Suppressor macrophage treated with lipopolysaccharide for 1 hour (primary cell): ENCODE data around the gene AIFM2.
"Not testable (repeated sequence)": the region's sequence is repeated elsewhere in the genome, so short reads cannot be mapped to it uniquely, and the experiment has no call there.

ENCODE experiments used
- DNase-seq, 3 donors: peaks; one replicate each; pipeline ENCODE4 v3.0.0-alpha.2; 2020 to 2022

The AIFM2 gene

DNA sequence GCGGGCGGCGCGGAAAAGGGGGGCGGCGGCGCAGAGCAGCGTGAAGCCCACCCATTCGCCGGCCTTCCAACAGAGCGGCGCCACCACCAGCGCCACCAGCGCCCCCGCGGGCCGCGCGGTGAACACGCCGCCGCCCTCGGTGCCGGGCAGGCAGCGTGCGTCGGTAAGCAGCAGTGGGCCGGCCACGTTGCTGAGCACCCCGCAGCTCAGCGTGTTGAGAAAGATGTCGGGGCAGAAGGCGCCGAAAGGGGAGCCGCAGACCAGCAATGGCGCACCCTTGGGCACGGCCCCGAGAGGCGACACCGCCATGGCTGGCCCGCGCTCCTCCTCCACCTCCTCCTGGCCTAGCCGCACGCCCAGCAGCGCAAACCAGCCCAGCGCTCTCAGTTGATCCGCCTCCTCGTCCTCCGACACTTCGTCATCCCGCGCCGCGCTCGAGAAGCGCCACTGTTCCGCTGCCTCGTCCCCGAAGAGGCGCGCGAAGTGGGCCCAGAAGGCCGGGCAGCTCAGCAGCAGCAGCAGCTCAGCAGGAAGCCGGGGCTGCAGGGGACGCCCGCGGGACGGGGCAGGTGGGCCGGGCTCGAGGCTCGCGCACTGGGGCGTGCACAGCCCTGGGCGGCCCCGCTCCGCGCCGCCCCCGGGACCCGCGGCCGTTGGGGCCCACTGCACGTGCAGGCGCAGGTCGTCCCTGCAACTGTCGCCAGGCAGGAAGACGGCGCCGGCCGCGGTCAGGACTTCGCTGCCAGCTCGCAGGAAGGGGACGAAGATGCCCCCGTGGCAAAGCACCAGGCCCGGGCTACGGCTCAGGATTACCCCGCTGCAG, 13.3 kb upstream of the AIFM2 start:
- peak; percentile 75 to 90 (median 78) for DNase-seq

DNA sequence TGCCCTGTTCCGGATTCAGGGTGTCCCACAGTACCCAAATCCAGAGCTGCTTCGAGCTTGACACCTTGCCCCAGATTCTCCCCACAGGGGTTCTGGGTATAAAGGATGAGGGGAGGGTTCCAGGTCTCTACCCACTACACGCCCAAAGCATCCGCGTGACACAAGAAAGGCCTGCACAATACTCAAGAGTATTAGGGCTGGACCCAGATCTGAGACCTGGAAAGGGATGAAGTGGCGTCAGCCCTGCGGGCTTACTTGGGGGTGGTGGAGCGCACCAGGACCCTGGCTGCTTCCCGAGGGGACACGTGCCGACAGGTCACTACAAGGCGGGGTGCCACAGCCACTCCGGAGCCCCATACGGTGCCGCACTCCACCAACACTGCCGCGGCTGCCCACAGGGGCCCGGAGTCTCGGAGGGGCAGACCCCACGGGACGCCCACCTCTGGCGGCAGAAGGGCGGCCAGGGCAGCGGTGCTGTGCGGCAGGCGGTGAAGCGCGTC, 12.6 kb upstream of the AIFM2 start:
- DNase-seq, result no peak

DNA sequence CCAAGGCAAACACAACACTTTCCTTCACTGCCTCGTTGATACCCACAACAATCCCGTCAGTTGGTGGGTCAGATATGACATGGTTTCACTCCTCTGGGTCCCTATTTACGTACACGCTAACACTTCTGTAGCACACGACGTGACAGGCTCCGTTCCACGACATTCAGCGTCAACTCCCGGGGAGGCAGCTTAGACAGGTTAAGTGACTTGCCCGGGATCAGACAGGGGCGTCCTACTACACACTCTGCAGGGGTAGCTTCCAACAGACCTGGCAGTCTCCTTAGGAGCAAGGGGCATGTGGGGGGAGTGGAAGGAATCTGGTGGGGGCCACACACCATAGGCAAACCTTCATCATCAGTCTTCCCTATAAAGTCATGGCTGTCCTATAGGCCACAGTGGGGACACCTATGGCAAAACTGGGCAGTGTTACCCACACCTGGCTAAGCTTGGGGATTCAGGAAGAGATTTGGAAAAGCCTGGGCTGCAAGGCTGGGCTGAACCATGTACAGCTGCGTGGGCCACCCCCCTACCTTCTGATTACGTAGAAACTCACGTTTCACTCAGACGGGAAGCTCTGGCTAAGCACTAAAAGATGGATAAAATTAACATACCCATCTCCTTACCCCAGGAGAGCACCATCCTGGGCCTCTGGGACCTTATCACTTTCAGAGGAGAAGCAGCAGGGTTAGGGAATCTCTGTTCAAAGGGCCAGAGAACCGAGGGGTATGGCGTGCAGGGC, 11.9 kb upstream of the AIFM2 start:
- DNase-seq, result no peak

DNA sequence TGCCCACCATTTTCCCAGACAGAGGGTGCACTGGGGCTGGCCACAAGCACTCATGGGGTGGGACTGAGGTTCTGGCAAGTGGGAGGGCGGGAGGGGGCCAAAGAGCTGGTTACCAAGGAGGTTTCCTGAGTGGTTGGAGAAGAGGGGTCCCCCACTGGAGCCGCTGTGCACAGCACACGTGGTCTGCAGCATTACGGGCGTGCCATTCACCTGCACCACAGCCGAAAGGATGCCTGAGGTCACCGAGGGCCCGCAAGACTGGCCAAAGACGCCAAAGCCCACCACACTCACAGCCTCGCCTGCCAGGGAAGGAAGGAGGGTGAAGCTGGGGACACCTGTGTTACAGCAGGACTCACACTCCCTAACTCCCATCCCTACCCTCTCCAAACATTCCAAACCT, 9.9 kb upstream of the AIFM2 start:
- no peak for DNase-seq

DNA sequence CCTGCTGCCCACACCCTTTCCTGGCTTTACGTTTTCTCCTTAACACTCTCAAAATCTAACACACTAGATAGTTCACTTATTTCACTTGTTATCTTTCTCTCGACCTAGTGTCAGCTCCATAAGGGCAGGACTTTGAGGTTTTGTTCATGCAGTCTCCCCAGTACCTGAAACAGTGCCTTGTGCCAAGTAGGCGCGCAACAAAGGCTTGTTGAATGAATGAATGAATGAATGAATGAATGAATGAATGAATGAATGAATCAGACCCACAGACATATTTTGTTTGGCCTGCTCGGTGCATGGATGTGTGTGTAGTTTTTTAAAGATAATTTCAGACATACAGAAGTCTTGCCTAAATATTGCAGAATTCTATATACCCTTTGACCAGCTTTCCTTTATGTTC, 7.7 kb upstream of the AIFM2 start:
- no peak for DNase-seq

DNA sequence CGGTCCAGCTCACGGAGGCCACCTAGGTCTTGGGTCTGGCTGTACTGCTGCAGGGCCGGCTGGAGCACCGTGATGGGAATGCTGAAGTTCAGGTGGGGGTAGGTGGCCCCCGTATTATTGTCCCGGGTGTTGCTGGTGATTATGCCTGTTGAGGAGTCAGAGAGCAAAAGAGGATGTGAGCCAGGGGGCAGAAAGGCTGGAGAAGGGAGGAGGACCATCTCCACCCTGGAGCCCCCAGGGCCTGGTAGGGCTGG, 7.3 kb upstream of the AIFM2 start:
- no peak for DNase-seq

DNA sequence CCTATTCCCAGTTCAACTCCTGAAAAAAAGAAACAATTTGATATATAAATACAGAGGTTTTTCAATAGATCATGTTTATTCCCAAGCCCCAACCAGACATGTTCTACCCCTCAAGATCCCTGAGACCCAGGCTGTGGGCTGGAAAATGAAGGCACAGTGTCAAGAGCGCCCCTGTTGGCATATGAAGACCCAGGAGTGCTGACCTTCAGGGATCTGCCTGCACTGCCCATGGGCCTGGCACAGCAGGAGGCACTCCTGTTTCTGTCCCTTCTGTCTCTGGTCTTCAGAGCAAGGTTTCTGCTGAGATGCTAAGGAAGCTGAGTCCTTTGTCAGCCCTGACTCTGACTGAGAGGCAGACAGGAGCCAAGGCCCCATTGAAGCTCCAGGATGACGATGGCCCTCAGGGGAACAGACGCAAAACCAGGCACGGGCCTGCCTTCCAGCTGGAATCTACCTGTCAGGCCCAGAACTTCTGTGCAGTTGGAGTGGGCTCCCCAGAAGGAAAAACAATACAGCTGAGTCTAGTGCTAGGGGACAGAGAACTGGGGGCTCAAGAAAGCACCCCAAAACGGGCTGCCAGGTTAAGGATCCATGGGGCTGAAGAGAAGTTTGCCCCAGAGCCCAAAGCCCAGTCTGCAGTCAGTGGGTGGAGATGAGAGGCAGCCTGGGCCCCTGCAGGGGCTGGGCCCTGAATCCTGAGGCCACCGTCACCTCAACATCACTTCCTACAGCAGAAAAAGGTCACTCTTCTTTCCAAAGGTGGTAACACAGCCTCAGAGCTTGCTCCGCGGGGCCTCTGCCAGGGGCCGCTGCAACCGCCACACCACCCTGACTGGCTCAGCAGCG, 6.7 kb upstream of the AIFM2 start:
- no peak for DNase-seq

DNA sequence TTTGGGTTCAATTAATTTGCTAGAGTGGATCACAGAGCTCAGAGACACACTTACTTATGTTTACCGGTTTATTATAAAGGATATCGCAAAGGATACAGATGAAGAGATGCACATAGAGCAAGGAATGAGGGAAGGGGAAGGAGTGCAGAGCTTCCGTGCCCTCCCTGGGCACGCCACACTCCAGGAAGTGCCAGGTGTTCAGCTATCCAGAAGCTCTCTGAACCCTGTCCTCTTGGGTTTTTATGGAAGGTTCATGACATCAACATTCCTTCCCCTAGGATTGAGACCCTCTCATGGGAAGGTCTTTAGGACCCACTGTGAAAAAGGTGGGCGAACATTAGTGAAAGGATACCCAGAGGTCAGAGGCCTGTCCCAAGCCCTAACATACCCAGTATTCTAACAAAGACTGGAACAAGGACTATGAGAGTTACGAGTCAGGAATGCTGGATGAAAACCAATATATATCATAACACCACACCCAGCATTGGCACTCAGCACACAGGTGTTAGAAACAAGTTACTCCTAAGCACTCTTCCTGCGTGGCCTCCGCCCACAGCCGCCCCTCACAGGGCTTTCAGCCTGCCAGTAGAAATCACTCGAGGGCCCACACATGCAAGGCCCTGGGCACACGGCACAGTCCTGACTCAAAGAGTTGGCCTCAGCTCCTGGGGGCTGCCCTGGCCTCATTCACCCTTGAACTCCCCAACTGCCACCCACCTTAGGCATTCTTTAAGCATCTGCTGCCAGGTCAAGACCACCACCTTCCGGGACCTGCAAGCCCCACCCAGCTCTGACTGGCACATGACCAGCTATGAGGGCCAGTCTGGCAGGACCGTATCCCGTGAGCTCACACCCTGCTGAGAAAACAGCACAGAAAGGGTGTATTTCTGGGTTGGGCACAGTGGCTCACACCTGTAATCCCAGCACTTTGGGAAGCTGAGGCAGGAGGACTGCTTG, 5.6 kb upstream of the AIFM2 start:
- no peak for DNase-seq

DNA sequence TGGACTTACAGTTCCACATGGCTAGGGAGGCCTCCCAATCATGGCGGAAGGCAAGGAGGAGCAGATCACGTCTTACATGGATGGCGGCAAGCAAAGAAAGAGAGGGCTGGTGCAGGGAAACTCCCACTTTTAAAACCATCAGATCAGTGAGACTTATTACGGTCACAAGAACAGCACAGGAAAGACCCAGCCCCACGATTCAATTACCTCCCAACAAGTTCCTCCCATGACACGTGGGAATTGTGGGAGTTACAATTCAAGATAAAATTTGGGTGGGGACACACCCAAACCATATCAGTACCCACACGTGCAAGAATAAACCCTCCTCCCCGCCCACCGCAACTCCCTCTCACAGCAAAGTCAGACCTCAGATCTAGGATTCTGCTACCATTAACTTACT, 4.5 kb upstream of the AIFM2 start:
- no peak for DNase-seq

DNA sequence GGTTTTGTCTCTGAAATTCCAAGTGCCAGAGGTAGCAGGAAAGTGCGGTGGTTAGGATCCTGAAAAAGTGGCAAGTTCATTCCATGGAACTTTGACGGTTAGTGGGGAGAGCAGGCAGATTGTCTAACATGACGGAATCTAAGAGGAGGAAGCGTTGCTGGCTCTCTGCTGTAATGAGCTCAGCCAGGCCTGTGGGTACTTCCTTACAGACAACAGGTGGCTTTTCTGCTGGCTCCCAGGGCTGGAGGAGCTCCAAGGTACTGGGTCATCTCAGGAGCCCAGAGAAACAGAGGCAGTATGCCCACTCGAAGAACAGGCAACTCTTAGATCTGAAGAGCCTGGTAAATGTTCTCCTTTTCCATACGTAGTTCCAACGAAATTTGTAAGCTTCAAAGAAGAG, 3.1 kb upstream of the AIFM2 start:
- DNase-seq, result no peak

DNA sequence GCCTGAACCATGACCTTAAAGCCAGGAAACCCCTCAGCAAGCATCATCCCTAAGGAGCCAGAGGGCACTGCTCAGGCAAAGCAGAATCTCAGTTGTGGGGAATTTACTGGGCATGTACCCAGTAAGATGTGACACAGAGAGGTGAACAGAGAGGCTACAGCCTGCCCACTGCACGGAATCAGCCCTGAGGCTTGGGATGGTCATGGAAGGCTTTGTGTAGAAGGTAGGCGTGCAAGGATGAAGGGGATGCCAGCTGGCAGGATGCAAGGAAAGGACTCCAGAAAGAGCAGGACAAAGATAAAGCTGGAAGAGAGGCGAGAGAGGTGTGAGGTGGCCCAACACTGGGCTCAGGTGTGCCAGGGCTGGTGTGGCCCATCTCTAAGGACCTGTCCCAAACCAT, 2.4 kb upstream of the AIFM2 start:
- DNase-seq, result no peak

DNA sequence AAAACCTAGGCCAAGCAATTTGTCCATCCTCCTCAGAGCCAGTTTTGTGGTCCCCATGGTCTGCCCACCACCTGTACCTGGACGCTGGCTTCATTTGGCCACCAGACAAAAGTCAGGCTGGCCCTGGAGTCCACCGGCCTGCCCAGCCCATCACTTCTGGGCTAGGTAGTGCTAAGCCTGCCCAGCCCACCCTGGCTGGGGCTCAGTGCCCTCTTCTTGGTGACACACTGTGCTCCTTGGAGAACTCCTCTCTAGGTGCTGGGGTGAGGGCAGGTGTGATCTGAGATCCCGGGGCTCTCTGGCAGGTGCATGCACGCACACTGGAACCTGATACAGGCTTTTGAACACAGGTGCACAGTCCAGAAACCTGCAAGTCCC, 1.1 kb downstream of the AIFM2 start:
- DNase-seq, result no peak

DNA sequence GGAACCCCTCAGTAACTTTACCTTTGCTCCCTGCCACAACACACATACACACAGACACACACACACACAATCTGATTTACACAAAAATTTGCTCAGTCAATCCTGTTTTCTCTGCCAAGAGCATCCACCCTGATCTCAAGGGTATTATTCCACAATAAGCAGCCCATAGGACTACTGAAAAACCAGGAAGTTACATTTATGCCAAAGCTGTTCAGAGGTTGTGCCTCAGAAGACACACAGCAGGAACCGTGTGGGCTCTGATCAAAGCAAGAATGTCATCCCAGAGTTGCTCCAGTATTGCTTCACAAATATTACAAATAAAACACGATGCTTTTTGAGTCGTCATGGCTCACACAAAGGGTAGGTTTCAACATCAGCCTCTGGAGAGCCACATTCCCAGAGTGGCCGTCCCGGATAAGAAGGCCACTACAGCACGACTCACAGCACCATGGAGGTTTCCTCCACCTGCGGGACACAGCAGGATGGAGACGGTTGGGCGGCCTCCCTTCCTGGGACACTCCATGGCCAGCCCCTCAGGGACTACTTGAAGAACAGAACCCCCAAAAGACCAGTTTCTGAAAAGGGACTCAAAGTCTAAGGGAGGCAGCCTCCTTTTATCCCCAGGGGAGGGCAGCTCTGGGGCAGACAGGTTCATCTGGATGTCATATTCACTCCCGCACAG, 1.6 kb downstream of the AIFM2 start:
- DNase-seq, result peak; percentile 66 to 84 (median 81)

DNA sequence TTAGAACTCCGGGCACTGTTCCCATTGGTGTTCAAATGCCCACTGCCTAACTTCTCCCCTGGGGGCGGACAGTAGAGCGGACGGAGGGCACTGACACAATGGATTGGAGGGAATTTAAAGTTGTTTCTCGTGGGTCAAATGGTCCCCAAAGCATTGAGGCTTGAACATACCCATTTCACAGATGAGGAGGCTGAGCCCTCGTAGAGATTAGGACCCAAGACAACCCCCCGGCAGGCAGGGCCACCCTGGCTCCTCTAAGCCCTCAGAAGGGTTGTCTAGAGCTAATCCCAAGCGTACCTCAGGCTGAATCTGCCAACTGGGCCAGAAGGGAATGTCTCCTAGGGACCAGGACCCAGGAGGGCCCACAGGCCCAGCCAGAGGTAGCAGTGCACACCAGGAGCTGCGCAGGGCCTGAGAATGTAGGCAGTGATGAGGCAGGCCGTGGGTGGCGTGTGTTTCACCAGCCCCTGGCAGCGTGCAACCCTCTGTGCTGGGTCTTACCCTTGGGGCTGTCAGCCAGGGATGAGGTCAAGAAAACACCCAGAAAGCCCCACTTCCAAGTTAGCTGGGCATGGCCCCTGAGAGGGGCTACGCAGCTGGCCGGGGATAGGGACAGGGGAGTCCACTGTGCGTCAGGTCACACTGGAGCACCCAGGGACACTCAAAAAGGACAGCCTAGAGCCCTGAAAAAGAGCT, 5.8 kb downstream of the AIFM2 start:
- peak in 1 of 3 donors; percentile 21 for DNase-seq

DNA sequence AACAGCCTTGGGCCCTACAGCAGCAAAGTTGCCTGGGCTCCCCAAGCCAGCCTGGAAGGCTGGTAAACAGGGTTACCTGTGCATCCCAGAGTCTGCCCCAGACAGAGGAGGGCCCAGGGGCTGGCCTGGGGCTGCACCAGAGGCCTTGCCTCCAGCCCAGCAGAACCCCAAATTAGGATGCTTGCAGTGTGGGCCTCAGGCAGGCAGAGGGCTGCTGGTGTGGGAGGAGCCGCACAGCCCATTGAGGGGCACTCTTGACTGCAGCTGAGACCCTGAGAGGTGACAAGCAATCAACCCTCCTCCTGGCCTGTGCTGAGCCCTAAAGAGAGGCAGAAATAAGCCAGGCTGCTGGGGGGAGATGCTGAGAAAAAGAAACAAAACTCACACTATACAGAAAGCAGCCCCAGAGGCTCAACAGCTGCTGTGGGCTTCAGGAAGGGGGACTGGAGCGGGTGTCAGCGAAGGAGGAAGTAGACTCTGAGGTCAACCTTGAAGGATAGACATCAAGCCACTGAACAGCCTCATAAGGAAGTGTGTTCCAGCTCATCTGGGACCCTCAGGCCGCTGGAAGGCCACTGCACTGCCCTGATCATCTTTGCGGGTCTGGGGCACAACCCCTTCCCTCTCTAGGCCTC, 6.6 kb downstream of the AIFM2 start:
- DNase-seq, result no peak

DNA sequence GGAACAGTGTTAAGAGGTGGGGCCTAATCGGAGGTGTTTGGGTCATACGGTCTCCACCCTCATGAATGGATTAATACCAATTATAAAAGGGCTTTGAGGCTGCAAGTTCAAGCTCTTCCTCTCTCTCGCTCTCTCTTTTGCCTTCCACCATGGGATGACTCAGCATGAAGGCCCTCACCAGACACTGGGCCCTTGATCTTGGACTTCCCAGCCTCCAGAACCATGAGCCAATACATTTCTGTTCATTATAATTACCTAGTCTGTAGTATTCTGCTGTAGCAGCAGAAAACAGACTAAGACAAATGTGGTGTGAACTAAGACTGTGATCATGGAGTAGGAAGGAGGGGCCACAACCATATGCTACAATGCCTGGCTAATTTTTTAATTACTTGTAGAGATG, 7.7 kb downstream of the AIFM2 start:
- no peak for DNase-seq

DNA sequence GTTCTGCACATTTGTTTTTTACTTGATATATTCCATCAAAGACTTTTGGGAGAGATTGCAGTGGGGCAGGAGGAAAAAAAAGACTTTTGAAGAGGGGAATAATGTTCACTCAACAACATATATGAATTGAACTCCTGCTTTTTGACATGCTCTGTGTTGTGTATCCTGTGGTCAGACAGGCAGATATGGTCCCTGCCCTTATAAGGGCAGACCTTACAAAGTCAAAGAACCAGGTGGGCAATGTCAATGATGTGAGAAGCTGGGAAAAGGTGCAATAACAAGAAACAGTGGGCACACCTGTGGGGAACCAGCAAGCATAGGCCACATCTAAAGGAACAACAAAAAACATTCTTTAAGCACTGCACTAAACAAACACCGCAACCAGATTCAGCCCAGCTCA, 8.2 kb downstream of the AIFM2 start:
- no peak for DNase-seq

DNA sequence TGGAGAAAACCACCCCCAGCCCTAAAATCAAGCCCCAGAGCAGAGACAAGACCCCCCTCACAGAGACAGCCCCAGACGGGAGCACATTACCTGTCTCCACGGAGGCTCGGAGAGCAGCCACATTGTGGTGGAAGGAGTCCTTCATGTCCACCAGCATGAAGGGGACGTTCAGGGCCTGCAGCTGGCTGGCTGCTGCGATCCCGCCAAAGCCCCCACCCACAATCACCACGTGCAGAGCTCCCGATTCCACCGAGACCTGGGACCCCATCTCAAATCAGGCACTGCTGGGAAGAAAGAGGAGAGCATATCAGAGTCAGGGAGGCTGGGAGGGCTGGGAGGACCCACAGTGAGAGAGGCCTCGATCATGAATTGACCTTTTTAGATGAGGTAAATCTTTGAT, 8.8 kb downstream of the AIFM2 start:
- no peak for DNase-seq

DNA sequence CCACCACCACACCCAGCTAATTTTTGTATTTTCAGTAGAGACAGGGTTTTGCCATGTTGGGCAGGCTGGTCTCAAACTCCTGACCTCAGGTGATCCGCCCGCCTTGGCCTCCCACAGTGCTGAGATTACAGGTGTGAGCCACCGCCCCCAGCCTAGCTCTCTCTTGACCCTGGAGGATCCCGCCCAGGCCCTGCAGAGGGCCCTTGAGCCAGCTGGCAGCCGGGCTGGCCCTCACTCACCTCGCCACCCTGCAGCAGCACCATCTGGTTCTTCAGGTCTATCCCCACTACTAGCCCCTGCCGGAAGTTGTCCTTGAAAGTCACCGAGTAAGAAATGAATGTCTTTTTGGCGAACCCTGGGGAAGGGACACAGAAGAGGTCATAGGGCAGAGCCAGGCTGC, 9.5 kb downstream of the AIFM2 start:
- DNase-seq, result not testable (repeated sequence)

DNA sequence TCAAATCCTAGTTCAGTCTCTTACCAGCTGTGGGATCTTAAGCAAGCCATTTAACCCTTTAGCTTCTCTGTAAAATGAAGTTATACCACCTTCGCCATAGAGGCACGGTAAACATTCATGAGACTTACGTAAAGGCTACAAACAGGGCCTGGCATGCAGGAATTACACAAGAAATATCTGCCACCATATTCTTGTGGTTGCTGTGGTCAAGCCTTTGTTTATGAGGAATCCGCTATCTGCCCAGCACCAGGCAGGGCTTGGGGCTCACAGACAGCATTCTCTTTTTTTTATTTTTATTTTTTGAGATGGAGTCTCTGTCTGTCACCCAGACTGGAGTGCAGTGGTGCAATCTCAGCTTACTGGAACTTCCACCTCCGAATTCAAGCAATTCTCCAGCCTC, 9.9 kb downstream of the AIFM2 start:
- no peak for DNase-seq
